HG03460 (cell line): Measurements from ENCODE around the gene BASP1.
"Not testable (repeated sequence)": the region's sequence is repeated elsewhere in the genome, so short reads cannot be mapped to it uniquely, and the experiment has no call there.

Experiments
- ATAC-seq: cut with Tn5 transposase; IDR thresholded peaks from one replicate; pipeline ENCODE4 v1.9.1; 2021; ENCODE audit not compliant: unreplicated experiment

Gene BASP1

GRCh38 chr5:17222664-17223063 is 5.2 kb downstream of the BASP1 start:
- ATAC-seq = no peak

DNA sequence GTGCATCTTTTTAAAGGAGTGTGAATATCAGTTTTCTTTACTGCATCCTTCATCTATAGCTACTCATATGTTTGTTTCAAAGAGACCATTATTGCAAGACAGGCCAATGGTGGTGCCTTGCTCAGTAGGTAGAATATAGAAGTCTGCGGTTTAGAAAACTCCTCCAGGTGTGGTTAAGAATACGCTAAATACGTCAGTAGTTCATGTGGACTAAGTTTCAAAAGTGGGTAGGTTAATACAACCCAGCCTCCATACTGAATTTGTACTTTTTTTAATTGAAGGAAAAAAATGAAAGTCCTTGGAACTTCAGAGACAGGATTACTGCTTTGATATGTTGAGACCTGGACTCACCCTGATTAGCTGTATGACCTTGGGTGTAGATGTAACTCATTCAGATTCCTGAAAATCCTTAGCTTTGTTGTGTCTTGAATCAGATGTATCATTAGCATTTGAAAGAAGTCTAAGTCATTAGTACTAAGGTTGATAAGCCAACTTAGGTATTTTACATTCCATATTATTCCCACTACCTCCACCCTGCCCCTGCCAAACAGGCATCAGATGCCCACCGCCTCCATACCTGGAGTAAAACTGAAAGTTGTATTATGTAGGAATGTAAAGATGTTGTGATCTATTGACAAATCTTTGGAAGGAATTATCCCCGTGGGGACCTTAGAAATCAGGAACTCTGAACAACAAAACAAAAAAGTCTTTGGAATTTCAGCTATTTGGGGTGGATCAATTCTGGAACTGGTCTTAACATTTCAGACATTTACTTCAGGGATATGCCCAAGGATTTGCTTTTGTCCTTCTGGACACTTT is 6.1 kb downstream of the BASP1 start:
- no peak for ATAC-seq

DNA sequence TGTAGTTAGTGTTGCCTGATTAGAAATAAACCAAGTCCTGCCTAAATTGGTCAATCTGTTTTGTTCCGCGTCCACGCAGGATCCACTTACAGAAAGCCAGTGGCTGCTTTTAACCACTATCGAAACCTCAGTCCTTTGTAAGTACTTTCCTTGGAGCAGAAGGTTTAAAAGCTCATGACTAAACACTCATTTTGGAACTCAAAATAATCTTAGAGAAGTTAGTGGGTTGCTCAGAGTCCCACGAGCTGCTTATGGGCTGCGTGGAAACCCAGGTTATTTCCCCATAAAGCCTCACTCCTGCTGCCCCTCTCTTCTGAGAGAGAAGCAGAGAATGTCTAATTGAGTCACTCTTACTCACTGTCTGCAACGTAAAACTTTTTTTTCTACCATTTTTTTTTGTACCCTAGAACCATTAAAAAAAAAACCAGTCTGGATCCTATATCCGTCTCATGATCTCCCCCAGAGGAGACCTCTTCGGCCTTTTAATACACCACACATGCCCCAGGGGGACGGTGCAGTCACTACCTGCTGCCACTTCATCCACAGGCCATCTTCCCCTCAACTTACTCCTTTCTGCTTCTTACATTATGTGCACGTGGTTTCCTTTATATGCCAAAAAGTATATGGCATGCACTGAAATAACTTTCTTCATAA is 7.6 kb downstream of the BASP1 start:
- ATAC-seq = peak; percentile 54

DNA sequence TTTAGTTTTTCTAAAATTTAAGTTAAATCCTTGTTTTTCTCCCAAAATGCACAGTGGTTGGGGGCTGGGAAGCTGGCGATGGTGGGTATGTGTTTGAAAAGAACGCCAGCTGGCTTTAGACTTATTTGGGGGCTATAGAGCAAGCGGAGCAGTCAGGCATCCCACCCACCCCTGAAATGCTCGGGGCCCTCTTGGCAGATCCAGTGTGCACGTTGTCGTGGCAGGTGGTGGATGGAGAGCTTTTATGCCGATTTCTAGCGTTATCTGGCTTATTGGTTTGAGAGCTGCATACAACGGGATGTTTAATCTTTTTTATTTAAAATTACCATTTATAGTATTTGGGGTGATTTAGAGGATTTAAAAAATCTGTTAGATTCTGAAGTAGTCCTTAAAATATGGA is 8.1 kb downstream of the BASP1 start:
- ATAC-seq = no peak

DNA sequence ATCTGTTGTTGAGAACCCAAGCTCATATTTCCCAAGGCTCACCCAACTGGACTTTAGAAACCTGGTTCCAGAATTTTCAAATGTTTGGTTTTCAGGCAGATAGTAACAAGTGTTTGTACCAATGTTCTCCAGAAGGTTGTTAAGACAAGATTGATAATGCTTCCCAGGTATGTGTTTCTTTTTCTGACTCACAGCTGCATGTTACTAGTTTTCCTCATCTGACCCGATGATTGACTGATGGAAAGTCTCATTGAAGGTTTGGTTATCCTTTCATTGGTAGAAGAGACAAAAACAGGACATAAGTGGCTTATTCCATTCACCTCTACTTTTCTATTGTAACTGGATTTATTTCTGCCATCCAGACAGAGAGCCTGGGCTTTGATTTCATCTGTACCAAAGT is 10.4 kb downstream of the BASP1 start:
- no peak for ATAC-seq

DNA sequence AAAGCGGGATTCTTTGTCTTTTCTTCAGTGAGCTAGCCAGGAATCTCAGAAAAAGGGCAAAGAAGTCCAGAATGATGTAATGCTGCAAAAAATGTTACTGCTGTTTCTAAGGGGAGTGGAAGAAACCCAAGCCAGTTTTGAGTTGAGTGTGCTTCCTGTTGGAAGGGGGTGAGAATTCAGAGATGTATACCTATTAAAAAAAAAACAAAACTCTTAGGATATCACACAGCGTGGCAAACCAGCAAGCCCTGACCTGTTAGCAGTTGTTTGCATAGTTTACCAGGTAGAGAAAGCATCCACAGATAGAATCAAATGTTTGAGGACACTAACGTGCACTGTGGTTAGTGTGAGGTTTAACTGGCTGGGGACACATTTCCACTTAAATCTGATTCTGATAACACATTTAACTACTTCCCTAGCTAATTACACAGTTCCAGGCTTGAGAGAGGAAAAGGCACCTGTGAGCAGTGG is 11.4 kb downstream of the BASP1 start:
- peak; percentile 56 for ATAC-seq

GRCh38 chr5:17229313-17229712 is 11.9 kb downstream of the BASP1 start:
- ATAC-seq = peak; percentile 40

- no peak for ATAC-seq
Measured at GRCh38 chr5:17230191-17230590, 12.8 kb downstream of the BASP1 start.

- ATAC-seq = no peak
Measured at GRCh38 chr5:17230808-17231525, 13.5 kb downstream of the BASP1 start.

DNA sequence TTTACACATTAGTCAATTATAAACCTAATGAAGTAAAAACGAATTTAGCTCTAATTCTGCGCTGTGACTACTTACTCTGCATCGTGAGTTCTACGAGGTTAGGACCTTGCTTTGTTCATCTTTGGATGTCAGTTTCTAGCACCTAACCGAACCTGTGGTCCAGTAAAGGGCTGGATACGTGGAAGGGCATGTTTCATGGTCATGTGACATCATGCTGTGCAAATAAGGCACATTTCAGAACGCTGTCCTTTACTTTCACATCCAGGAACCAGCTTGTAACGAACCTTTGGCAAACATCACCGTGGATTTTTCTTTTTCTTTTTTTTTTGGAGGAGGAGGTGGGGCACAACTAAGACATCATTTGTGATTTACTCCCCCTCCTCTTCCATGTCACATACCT is 15.0 kb downstream of the BASP1 start:
- ATAC-seq = no peak

DNA sequence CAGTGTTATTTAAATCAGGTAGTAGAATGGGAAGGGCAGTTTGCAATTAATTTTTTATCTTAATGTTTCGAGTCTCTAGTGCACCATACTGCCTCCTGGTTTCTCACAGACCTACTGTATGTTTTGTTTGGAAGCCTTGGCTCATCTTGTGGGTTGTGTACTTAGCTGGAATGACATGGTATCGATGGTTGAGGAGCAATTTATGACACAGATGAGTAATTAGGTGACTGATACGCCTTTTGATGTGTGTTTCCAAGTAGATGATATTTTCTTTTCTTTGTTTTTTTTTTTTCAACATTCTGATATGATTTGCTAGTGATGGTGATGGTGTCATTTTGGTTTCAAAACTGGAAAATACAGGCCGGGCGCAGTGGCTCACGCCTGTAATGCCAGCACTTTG is 16.1 kb downstream of the BASP1 start:
- ATAC-seq = no peak

GRCh38 chr5:17234374-17234773 is 16.9 kb downstream of the BASP1 start:
- ATAC-seq = no peak

GRCh38 chr5:17235731-17236330 is 18.4 kb downstream of the BASP1 start:
- no peak for ATAC-seq

DNA sequence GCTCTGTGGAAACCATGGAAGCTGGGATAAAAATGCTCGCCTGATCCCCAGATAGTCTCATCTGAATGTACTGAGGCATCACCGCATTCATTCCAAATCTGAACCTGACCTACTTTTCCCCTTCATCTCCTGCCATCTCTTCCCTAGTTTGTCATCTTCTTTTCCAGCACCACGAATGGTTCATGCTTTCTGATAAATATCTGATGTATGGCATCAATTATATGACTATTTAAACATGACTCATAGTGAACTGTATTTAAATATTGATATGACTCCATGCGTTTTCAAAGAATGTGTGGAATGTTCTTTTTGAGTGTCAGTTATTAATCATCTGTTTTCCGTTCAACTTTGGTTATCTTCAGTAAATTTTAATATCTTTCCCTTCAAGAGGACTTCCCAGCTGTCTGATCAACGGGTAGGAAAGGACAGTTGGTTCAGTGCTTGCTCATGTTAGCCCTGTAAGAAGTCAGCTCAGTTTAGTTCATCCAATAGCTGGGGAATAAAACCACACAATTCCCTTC is 21.1 kb downstream of the BASP1 start:
- no peak for ATAC-seq

- no peak for ATAC-seq
Measured at GRCh38 chr5:17239953-17240352, 22.5 kb downstream of the BASP1 start.

- ATAC-seq = no peak
Measured at GRCh38 chr5:17240487-17240886, 23.1 kb downstream of the BASP1 start.

GRCh38 chr5:17241635-17242034 is 24.2 kb downstream of the BASP1 start:
- no peak for ATAC-seq

GRCh38 chr5:17243287-17244063 is 26.0 kb downstream of the BASP1 start:
- ATAC-seq = no peak

DNA sequence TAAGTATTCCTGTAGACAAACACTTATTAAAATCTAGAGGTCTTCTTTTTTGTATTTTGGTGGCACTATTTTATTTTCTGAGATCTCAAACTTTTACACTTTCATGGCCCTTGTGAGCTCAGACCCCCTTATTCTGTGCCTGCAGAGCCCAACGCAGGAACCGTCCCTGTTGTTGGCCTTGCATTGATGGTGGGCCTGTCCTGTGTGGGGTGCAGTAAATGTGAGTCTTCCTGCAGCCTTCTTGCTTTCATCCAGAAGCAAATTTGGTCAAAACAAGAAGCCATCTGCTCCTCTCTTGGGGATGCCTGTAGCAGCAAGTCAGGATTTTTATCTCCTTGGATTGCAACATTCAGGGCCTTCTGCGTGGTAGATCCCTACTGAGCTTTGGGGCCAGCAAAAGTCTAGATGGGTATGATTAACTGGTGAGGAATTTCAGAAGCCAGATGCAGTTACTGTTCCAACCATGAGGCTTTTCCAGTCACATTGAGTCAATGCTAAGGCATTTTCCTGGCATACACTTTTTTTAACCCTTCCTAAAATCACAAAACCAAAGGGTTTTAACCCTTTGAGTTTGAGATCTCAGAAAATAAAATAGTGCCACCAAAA is 31.7 kb downstream of the BASP1 start:
- ATAC-seq = no peak

- not testable (repeated sequence) for ATAC-seq
Measured at GRCh38 chr5:17249841-17250240, 32.4 kb downstream of the BASP1 start.
